GM12878 (cell line): ENCODE results near the gene ZNF628.

Experiments
- CREB1 ChIP-seq: IDR thresholded peaks from 2 replicates; pipeline ENCODE4 v1.6.1; 2012; ENCODE audit warnings: low read depth, mild to moderate bottlenecking, inconsistent platforms
- CTCF ChIP-seq, 3 experiments: IDR thresholded peaks in 2 of 3; conservative IDR thresholded peaks in 1 of 3; 2 replicates each; pipeline ENCODE4 v1.5.1; 2011; ENCODE audit warnings: low read depth in 3 of 3, low read length in 3 of 3, mild to moderate bottlenecking in 3 of 3, control low read depth in 2 of 3, moderate library complexity in 2 of 3, inconsistent platforms in 1 of 3, mixed read lengths in 1 of 3; ENCODE audit not compliant: control insufficient read depth in 2 of 3, insufficient read depth in 1 of 3; ENCODE audit errors: extremely low read depth in 1 of 3
- HDGF ChIP-seq: fragments of 450-650 bp; IDR thresholded peaks from 2 replicates; pipeline ENCODE4 v1.6.1; 2016; ENCODE audit warnings: antibody characterized with exemption
- JUNB ChIP-seq: IDR thresholded peaks from 2 replicates; pipeline ENCODE4 v1.6.1; 2016; ENCODE audit warnings: antibody characterized with exemption, mild to moderate bottlenecking
- POLR2A ChIP-seq: IDR thresholded peaks from 2 replicates; pipeline ENCODE4 v1.6.1; 2011; ENCODE audit warnings: low read depth, mild to moderate bottlenecking, low read length
- RAD51 ChIP-seq: fragments of 450-650 bp; IDR thresholded peaks from 2 replicates; pipeline ENCODE4 v1.6.1; 2016; ENCODE audit warnings: moderate library complexity, mild to moderate bottlenecking, inconsistent platforms
- SRF ChIP-seq, 2 experiments: IDR thresholded peaks; 2 replicates each; pipeline ENCODE4 v1.6.1; 2011; ENCODE audit warnings: low read depth in 2 of 2, low read length in 2 of 2, mild to moderate bottlenecking in 1 of 2, moderate library complexity in 1 of 2
- SUZ12 ChIP-seq: fragments of 200-600 bp; sonication (generic); IDR thresholded peaks from one replicate; pipeline ENCODE4 v1.6.1; 2018; ENCODE audit warnings: antibody characterized with exemption, mild to moderate bottlenecking; ENCODE audit not compliant: unreplicated experiment
- TCF12 ChIP-seq: IDR thresholded peaks from 2 replicates; pipeline ENCODE4 v1.6.1; 2011; ENCODE audit warnings: low read depth, mild to moderate bottlenecking, low read length

GRCh38 chr19:55435020-55435419 lies 41.4 kb upstream of the ZNF628 start:
- TF ChIP-seq POLR2A, result no peak
- TF ChIP-seq CREB1, result no peak
- no peak for TF ChIP-seq RAD51
- TF ChIP-seq CTCF (IDR thresholded peaks at IDR 0.05 in 2 of 3, conservative IDR thresholded peaks at IDR 0.05 in 1 of 3; ENCODE audit: control insufficient read depth in 2 of 3, extremely low read depth in 1 of 3, insufficient read depth in 1 of 3, low read depth in 3 of 3, low read length in 3 of 3), result no peak
- TF ChIP-seq SRF (IDR thresholded peaks at IDR 0.05; ENCODE audit: low read depth in 2 of 2, low read length in 2 of 2), result no peak
- TF ChIP-seq JUNB, result no peak
- no peak for TF ChIP-seq HDGF
- TF ChIP-seq SUZ12, result no peak
- no peak for TF ChIP-seq TCF12
